Natural killer cell (primary cell): ENCODE results near the gene SMARCD3. TPM values are rescaled to one million over a fixed set of nuclear protein-coding genes. Genes with fewer than 3 reads are reported as not detected.
A peak's percentile ranks its signal among the peaks of the same experiment; 100 is the strongest.

ENCODE experiments used
- ATAC-seq, 3 donors: fragments of 150-1000 bp in 2 of 3; fragments of 200-7000 bp in 1 of 3; cut with Tn5 transposase; 1 replicate in 1 of 3; 2 replicates in 2 of 3; pipeline ENCODE4 v1.10.0; 2021; ENCODE audit warnings: mild to moderate bottlenecking in 2 of 3, moderate library complexity in 2 of 3
- DNase-seq, 2 donors: peaks; one replicate each; pipeline versions ENCODE4 v3.0.0 to v3.0.0-alpha.2; 2013 to 2021; ENCODE audit warnings: mixed read lengths in 1 of 2
- H3K27ac ChIP-seq: one replicate; pipeline ENCODE4 v1.5.1; 2013; ENCODE audit warnings: mild to moderate bottlenecking, low read length
- H3K27me3 ChIP-seq: one replicate; pipeline ENCODE4 v1.6.1; 2013; ENCODE audit warnings: low read length; ENCODE audit not compliant: control insufficient read depth, insufficient read depth
- H3K36me3 ChIP-seq: one replicate; pipeline ENCODE4 v1.6.1; 2013; ENCODE audit warnings: low read length; ENCODE audit not compliant: control insufficient read depth, insufficient read depth
- H3K4me1 ChIP-seq: one replicate; pipeline ENCODE4 v1.6.1; 2013; ENCODE audit warnings: low read length; ENCODE audit not compliant: control insufficient read depth, insufficient read depth
- H3K4me3 ChIP-seq: one replicate; pipeline ENCODE4 v1.5.1; 2013; ENCODE audit warnings: low read length
- H3K9me3 ChIP-seq: one replicate; pipeline ENCODE4 v1.6.1; 2013; ENCODE audit warnings: low read length; ENCODE audit not compliant: control insufficient read depth, insufficient read depth
- H3K27ac Mint-ChIP-seq, 2 donors: one replicate each; pipeline ENCODE4 v1.8.0; 2022; ENCODE audit warnings: mild to moderate bottlenecking in 2 of 2, mixed read lengths in 2 of 2, moderate library complexity in 1 of 2
- H3K27me3 Mint-ChIP-seq, 2 donors: one replicate each; pipeline ENCODE4 v1.8.0; 2022; ENCODE audit warnings: low read depth in 2 of 2, mixed read lengths in 2 of 2
- H3K36me3 Mint-ChIP-seq: one replicate; pipeline ENCODE4 v1.8.0; 2022; ENCODE audit warnings: mixed read lengths
- H3K4me1 Mint-ChIP-seq, 2 donors: one replicate each; pipeline ENCODE4 v1.8.0; 2022; ENCODE audit warnings: mixed read lengths in 2 of 2
- H3K4me3 Mint-ChIP-seq: one replicate; pipeline ENCODE4 v1.8.0; 2022; ENCODE audit warnings: mild to moderate bottlenecking, moderate library complexity, mixed read lengths
- H3K9me3 Mint-ChIP-seq, 2 donors: one replicate each; pipeline ENCODE4 v1.8.0; 2022; ENCODE audit warnings: mixed read lengths in 2 of 2
- CTCF ChIP-seq: fragments of 200-600 bp; IDR thresholded peaks from one replicate; pipeline ENCODE4 v1.8.0; 2022; ENCODE audit warnings: antibody characterized with exemption
- WGBS: methylation state at CpG from one replicate; pipeline ENCODE4 v1.1.7; 2013; ENCODE audit warnings: missing lambda C conversion rate; ENCODE audit not compliant: insufficient coverage; 5-methylcytosine and 5-hydroxymethylcytosine counted together
- intact Hi-C: fragments of 100-400 bp; cut with micrococcal nuclease; formaldehyde crosslinking; loops from one replicate; pipeline ENCODE4 v1.14.2; 2022
- total RNA-seq, 4 donors: library from RNA; stranded (reverse); fragments of 120-200 nt in 1 of 4; gene quantifications; one replicate each; pipeline versions ENCODE4 v1.2.3 to v1.2.4, GENCODE V29; 2013 to 2022

The SMARCD3 gene
- total RNA-seq, 3 donors from 2014 or later (not counting 1 experiment from before 2014, with no cell fraction given): 3.1 to 8.7 (median 6.5) TPM

- H3K4me3 ChIP-seq: peak overlapping the region; percentile 22
- H3K27ac Mint-ChIP-seq: no peak overlapping the region
- DNase-seq (peak; percentile 69 to 86), ATAC-seq (peak; percentile 69 to 76 (median 75))
- no peaks in the 10 kb centered on the region for H3K9me3 Mint-ChIP-seq
- peaks cover 4 to 33% of the 10 kb centered on the region in 2 donors for H3K27me3 Mint-ChIP-seq
- peaks cover 55% of the 10 kb centered on the region for H3K4me1 ChIP-seq
- peak overlapping the region; percentile 79 for H3K4me3 Mint-ChIP-seq
- H3K27ac ChIP-seq: no peak overlapping the region
- intact Hi-C loops: loop anchor here (2.0 kb wide), 2 partner anchors 79 to 121 kb away; partner anchors contain the start of gene GBX1
- H3K9me3 ChIP-seq: no peaks in the 10 kb centered on the region
- H3K36me3 Mint-ChIP-seq: no peaks in the 10 kb centered on the region
- no peaks in the 10 kb centered on the region for H3K36me3 ChIP-seq
- peaks cover 30% of the 10 kb centered on the region for H3K27me3 ChIP-seq
- peaks cover 27 to 54% of the 10 kb centered on the region in 2 donors for H3K4me1 Mint-ChIP-seq
- WGBS: 3% methylated on average over 59 of the region's 60 CpGs
- peak; percentile 90 for TF ChIP-seq CTCF
These were observed 3.0 kb downstream of the SMARCD3 start for GRCh38 chr7:151245360-151246101.

GRCh38 chr7:151244841-151245346 lies 3.6 kb downstream of the SMARCD3 start:
- ATAC-seq (no peak), DNase-seq (peak in 1 of 2 donors; percentile 46)
- Mint-ChIP-seq H3K27me3 (peaks cover 0 to 27% of the 10 kb centered on the region in 2 donors), H3K9me3 (no peaks in the 10 kb centered on the region), H3K4me3 (peak overlapping the region; percentile 79), H3K4me1 (peaks cover 27 to 49% of the 10 kb centered on the region in 2 donors), H3K27ac (peak overlapping the region in 1 of 2 donors; percentile 92), H3K36me3 (no peaks in the 10 kb centered on the region)
- TF ChIP-seq CTCF: no peak
- Histone ChIP-seq H3K4me3 (peak overlapping the region; percentile 22), H3K9me3 (no peaks in the 10 kb centered on the region), H3K36me3 (no peaks in the 10 kb centered on the region), H3K27me3 (peaks cover 27% of the 10 kb centered on the region), H3K4me1 (peaks cover 55% of the 10 kb centered on the region), H3K27ac (no peak overlapping the region)
- WGBS: 4% methylated on average over 14 of the region's 15 CpGs
- intact Hi-C loops: loop anchor here (1.0 to 2.0 kb wide), 3 partner anchors 18 to 120 kb away; partner anchors contain the start of genes ABCF2 and GBX1

GRCh38 chr7:151244196-151244840 lies 4.2 kb downstream of the SMARCD3 start:
- Mint-ChIP-seq H3K36me3 (no peaks in the 10 kb centered on the region), H3K9me3 (no peaks in the 10 kb centered on the region), H3K27me3 (peaks cover 0 to 23% of the 10 kb centered on the region in 2 donors), H3K4me1 (peaks cover 25 to 44% of the 10 kb centered on the region in 2 donors), H3K4me3 (peak overlapping the region; percentile 79), H3K27ac (peak overlapping the region; percentile 38 to 92)
- peak; percentile 49 to 63 (median 55) for ATAC-seq
- H3K4me1 ChIP-seq: peaks cover 51% of the 10 kb centered on the region
- intact Hi-C loops: loop anchor here (1.0 to 2.0 kb wide), 3 partner anchors 17 to 120 kb away; partner anchors contain the start of genes ABCF2 and GBX1
- H3K27me3 ChIP-seq: peaks cover 24% of the 10 kb centered on the region
- 12% methylated on average over 7 of the region's 10 CpGs for WGBS
- H3K27ac ChIP-seq: no peak overlapping the region
- H3K9me3 ChIP-seq: no peaks in the 10 kb centered on the region
- H3K36me3 ChIP-seq: no peaks in the 10 kb centered on the region
- no peak overlapping the region for H3K4me3 ChIP-seq
- TF ChIP-seq CTCF: peak; percentile 81
- peak; percentile 60 to 84 for DNase-seq
